Measurements from ENCODE around the gene VEPH1. TPM values are rescaled to one million over a fixed set of nuclear protein-coding genes. Genes with fewer than 3 reads are reported as not detected.
A peak's percentile ranks its signal among the peaks of the same experiment; 100 is the strongest.

Gene VEPH1
- total and polyA plus RNA-seq, 2 experiments from 2014 or later = 36.8 to 44.0 TPM

DNA sequence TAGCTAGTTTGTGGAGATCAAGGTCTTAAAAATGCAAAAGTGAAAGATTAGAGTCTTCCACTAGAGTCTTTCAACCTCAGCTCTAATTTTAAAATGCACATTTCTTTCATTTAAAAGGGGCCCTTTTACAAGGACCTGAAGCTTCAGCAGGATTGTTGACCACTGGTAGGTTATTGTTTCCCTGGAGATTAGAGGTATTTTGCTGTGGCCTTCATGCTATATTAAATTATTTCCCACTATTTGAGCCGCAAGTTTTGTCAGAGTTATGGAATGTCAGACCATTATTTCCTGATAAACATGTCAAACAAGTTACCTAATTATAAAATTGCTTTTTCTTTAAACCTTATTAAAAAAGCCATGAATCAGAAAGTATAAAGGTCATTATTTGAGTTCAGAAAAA, 240.2 kb downstream of the VEPH1 start:
- Histone ChIP-seq H2AFZ (no peak overlapping the region), H3F3A (ENCODE audit: insufficient read depth) (no peaks in the 10 kb centered on the region), H4K20me1 (ENCODE audit: insufficient read depth) (no peaks in the 10 kb centered on the region), H3K27me3 (replicated peaks; ENCODE audit: insufficient read depth) (no peaks in the 10 kb centered on the region), H3K4me3 (no peak overlapping the region), H3K9me2 (ENCODE audit: insufficient read depth) (no peaks in the 10 kb centered on the region), H3K79me2 (ENCODE audit: insufficient read depth) (no peaks in the 10 kb centered on the region), H3K27ac (no peak overlapping the region), H3K9me3 (ENCODE audit: low read depth) (no peaks in the 10 kb centered on the region), H3K36me3 (ENCODE audit: low read depth) (no peaks in the 10 kb centered on the region; the same call in 1 of the 2 replicates), H3K9ac (no peak overlapping the region), H3K4me2 (ENCODE audit: unreplicated experiment) (no peak overlapping the region), H3K4me1 (ENCODE audit: insufficient read depth) (peaks cover 8% of the 10 kb centered on the region; the same call in 1 of the 2 replicates)
- 61 to 70% methylated on average over 1 of the region's 1 CpG for WGBS, 2 experiments (ENCODE audit: low coverage in 1 of 2, low lambda C conversion rate in 2 of 2, missing lambda C conversion rate in 2 of 2)
- in situ Hi-C loops (cut with MboI) = no loop called here
- no peak for TF ChIP-seq EZH2 (IDR thresholded peaks at IDR 0.05; ENCODE audit: insufficient read depth, poor library complexity, severe bottlenecking)
- no peak for TF ChIP-seq EZH2phosphoT487 (IDR thresholded peaks at IDR 0.05; ENCODE audit: insufficient read depth, low read depth)
- no peak for DNase-seq

DNA sequence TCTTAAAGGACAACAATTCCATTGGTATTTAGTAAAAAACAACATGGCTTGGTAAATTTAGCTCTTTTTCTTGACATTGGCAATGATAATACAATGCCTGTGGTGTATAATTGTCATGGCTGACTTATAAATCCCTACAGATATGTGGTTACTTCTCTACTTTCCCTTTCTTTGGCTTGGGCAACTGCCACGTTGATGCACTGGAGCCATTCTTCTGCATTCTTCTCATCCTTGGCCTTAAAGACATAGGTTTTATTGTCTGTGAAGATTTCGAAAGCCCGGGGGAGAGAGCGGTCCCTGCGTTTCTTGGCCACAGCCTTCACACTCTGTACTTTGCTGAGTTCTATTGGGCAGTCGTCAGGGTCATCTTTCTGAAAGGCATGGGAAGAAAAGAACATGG, 242.2 kb downstream of the VEPH1 start:
- TF ChIP-seq EZH2 (IDR thresholded peaks at IDR 0.05; ENCODE audit: insufficient read depth, poor library complexity, severe bottlenecking) (no peak), EZH2phosphoT487 (IDR thresholded peaks at IDR 0.05; ENCODE audit: insufficient read depth, low read depth) (0 out of 2 replicates have a peak, but pooled peaks have one; percentile 46)
- no peak overlapping the region for H3K4me2 ChIP-seq (ENCODE audit: unreplicated experiment)
- H3K79me2 ChIP-seq (ENCODE audit: insufficient read depth) = no peaks in the 10 kb centered on the region
- DNase-seq = peak; percentile 44
- no peaks in the 10 kb centered on the region for H3K27me3 ChIP-seq (replicated peaks; ENCODE audit: insufficient read depth)
- H3K4me1 ChIP-seq (ENCODE audit: insufficient read depth) = peaks cover 8% of the 10 kb centered on the region; the same call in 1 of the 2 replicates
- in situ Hi-C loops (cut with MboI) = no loop called here
- H3K36me3 ChIP-seq (ENCODE audit: low read depth) = no peaks in the 10 kb centered on the region; the same call in 1 of the 2 replicates
- H3K27ac ChIP-seq = no peak overlapping the region
- no peaks in the 10 kb centered on the region for H3K9me3 ChIP-seq (ENCODE audit: low read depth)
- H3K9ac ChIP-seq = no peak overlapping the region
- no peaks in the 10 kb centered on the region for H4K20me1 ChIP-seq (ENCODE audit: insufficient read depth)
- H2AFZ ChIP-seq = 0 out of 2 replicates have a peak overlapping the region, but pooled peaks have one; percentile 10
- H3K9me2 ChIP-seq (ENCODE audit: insufficient read depth) = no peaks in the 10 kb centered on the region
- no peak overlapping the region for H3K4me3 ChIP-seq
- 85 to 94% methylated on average over 6 of the region's 6 CpGs for WGBS, 2 experiments (ENCODE audit: low coverage in 1 of 2, low lambda C conversion rate in 2 of 2, missing lambda C conversion rate in 2 of 2)
- no peaks in the 10 kb centered on the region for H3F3A ChIP-seq (ENCODE audit: insufficient read depth)

DNA sequence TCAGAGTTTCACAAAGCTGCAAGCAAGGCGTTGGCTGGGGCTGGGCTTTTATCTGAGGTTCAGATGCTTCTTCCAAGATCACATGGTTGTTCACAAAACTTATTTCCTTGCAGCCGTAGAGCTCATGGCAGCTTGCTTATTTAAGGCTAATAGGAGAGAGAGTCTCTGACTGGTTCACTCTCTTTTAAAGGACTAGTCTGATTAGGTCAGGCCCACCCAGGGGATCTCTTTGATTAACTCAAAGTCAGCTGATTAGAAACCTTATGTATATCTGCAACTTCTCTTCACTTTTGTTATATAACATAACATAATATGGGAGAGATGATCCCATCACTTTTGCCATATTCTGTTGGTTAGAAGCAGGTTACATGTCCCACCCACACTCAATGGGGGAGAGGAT, 243.4 kb downstream of the VEPH1 start:
- in situ Hi-C loops (cut with MboI) = no loop called here
- no peaks in the 10 kb centered on the region for H3K9me3 ChIP-seq (ENCODE audit: low read depth)
- DNase-seq = no peak
- no peaks in the 10 kb centered on the region for H3K27me3 ChIP-seq (replicated peaks; ENCODE audit: insufficient read depth)
- H3K4me2 ChIP-seq (ENCODE audit: unreplicated experiment) = no peak overlapping the region
- no peak overlapping the region for H2AFZ ChIP-seq
- 74 to 77% methylated on average over 2 of the region's 2 CpGs for WGBS, 2 experiments (ENCODE audit: low coverage in 1 of 2, low lambda C conversion rate in 2 of 2, missing lambda C conversion rate in 2 of 2)
- no peak overlapping the region for H3K9ac ChIP-seq
- H3K4me3 ChIP-seq = no peak overlapping the region
- H4K20me1 ChIP-seq (ENCODE audit: insufficient read depth) = no peaks in the 10 kb centered on the region
- no peaks in the 10 kb centered on the region for H3K9me2 ChIP-seq (ENCODE audit: insufficient read depth)
- H3K4me1 ChIP-seq (ENCODE audit: insufficient read depth) = peaks cover 8% of the 10 kb centered on the region; the same call in 1 of the 2 replicates
- no peaks in the 10 kb centered on the region for H3F3A ChIP-seq (ENCODE audit: insufficient read depth)
- TF ChIP-seq EZH2phosphoT487 (IDR thresholded peaks at IDR 0.05; ENCODE audit: insufficient read depth, low read depth) = no peak
- TF ChIP-seq EZH2 (IDR thresholded peaks at IDR 0.05; ENCODE audit: insufficient read depth, poor library complexity, severe bottlenecking) = no peak
- no peaks in the 10 kb centered on the region for H3K79me2 ChIP-seq (ENCODE audit: insufficient read depth)
- no peak overlapping the region for H3K27ac ChIP-seq
- H3K36me3 ChIP-seq (ENCODE audit: low read depth) = no peaks in the 10 kb centered on the region; the same call in 1 of the 2 replicates

DNA sequence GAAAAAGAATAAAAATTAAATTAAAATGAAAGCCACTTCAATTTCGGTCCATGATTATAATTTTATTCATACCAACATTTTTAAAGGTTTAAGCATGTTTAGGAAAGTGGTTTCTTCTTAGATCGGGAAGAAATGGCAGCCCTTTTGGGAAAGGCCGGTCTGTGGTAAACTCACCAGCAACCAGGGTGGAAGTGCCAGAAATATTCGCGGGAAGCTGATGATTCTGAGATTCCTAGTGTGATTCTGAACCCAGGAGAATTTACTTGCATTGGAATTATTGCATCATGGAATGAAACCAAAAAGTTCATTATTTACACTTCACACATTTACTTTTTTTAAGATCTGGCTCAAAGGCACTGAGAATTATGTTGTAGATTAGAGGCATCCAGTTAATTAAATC, 246.1 kb downstream of the VEPH1 start:
- Histone ChIP-seq H3K4me2 (ENCODE audit: unreplicated experiment) (no peak overlapping the region), H3K27ac (no peak overlapping the region), H3K4me1 (ENCODE audit: insufficient read depth) (peaks cover 8% of the 10 kb centered on the region; the same call in 1 of the 2 replicates), H4K20me1 (ENCODE audit: insufficient read depth) (no peaks in the 10 kb centered on the region), H3K79me2 (ENCODE audit: insufficient read depth) (no peaks in the 10 kb centered on the region), H2AFZ (no peak overlapping the region), H3F3A (ENCODE audit: insufficient read depth) (no peaks in the 10 kb centered on the region), H3K9me3 (ENCODE audit: low read depth) (no peaks in the 10 kb centered on the region), H3K36me3 (ENCODE audit: low read depth) (no peaks in the 10 kb centered on the region), H3K27me3 (replicated peaks; ENCODE audit: insufficient read depth) (no peaks in the 10 kb centered on the region), H3K9ac (no peak overlapping the region), H3K4me3 (no peak overlapping the region), H3K9me2 (ENCODE audit: insufficient read depth) (no peaks in the 10 kb centered on the region)
- in situ Hi-C loops (cut with MboI) = no loop called here
- no peak for DNase-seq
- WGBS, 2 experiments (ENCODE audit: low coverage in 1 of 2, low lambda C conversion rate in 2 of 2, missing lambda C conversion rate in 2 of 2) = 97 to 100% methylated on average over 5 of the region's 5 CpGs
- TF ChIP-seq EZH2 (IDR thresholded peaks at IDR 0.05; ENCODE audit: insufficient read depth, poor library complexity, severe bottlenecking) (no peak), EZH2phosphoT487 (IDR thresholded peaks at IDR 0.05; ENCODE audit: insufficient read depth, low read depth) (no peak)

All from GM23248 (cell line).